Measurements from ENCODE around the gene TAOK3.

Gene TAOK3

GRCh38 chr12:118187751-118188435 is 184.8 kb downstream of the TAOK3 start:
- Mint-ChIP-seq H3K27ac (peak overlapping the region in 1 of 2 donors; percentile 31), H3K4me1 (peaks cover 23% of the 10 kb centered on the region)
- ATAC-seq = no peak

GRCh38 chr12:118185602-118186397 is 186.9 kb downstream of the TAOK3 start:
- peaks cover 27% of the 10 kb centered on the region for H3K4me1 Mint-ChIP-seq
- no peak overlapping the region for H3K27ac Mint-ChIP-seq

More at GRCh38 chr12:118187751-118188435, 184.8 kb downstream of the TAOK3 start:
- DNase-seq = no peak
- Mint-ChIP-seq H3K9me3 (no peaks in the 10 kb centered on the region), H3K27me3 (no peaks in the 10 kb centered on the region), H3K4me3 (no peak overlapping the region)

GRCh38 chr12:118183711-118184110 is 189.0 kb downstream of the TAOK3 start:
- ATAC-seq = no peak
- H3K27ac Mint-ChIP-seq = no peak overlapping the region
- no peak for DNase-seq

More at GRCh38 chr12:118185602-118186397, 186.9 kb downstream of the TAOK3 start:
- Mint-ChIP-seq H3K9me3 (no peaks in the 10 kb centered on the region), H3K4me3 (no peak overlapping the region), H3K27me3 (no peaks in the 10 kb centered on the region)
- ATAC-seq = no peak
- DNase-seq = no peak

GRCh38 chr12:118183155-118183554 is 189.6 kb downstream of the TAOK3 start:
- H3K27ac Mint-ChIP-seq = no peak overlapping the region
- no peak overlapping the region for H3K4me3 Mint-ChIP-seq
- peaks cover 27% of the 10 kb centered on the region for H3K4me1 Mint-ChIP-seq
- DNase-seq (no peak), ATAC-seq (no peak)
- no peaks in the 10 kb centered on the region for H3K27me3 Mint-ChIP-seq
- H3K9me3 Mint-ChIP-seq = no peaks in the 10 kb centered on the region

More at GRCh38 chr12:118183711-118184110, 189.0 kb downstream of the TAOK3 start:
- H3K4me3 Mint-ChIP-seq = no peak overlapping the region
- H3K4me1 Mint-ChIP-seq = peaks cover 27% of the 10 kb centered on the region
- no peaks in the 10 kb centered on the region for H3K9me3 Mint-ChIP-seq
- H3K27me3 Mint-ChIP-seq = no peaks in the 10 kb centered on the region

GRCh38 chr12:118175823-118176447 is 196.8 kb downstream of the TAOK3 start:
- ATAC-seq (no peak), DNase-seq (no peak)
- Mint-ChIP-seq H3K9me3 (no peaks in the 10 kb centered on the region), H3K27ac (no peak overlapping the region), H3K4me3 (no peak overlapping the region), H3K4me1 (no peaks in the 10 kb centered on the region), H3K27me3 (no peaks in the 10 kb centered on the region)

- Mint-ChIP-seq H3K27me3 (no peaks in the 10 kb centered on the region), H3K9me3 (no peaks in the 10 kb centered on the region), H3K4me1 (peaks cover 20% of the 10 kb centered on the region), H3K4me3 (peak overlapping the region in 1 of 2 donors; percentile 31), H3K27ac (no peak overlapping the region)
- DNase-seq = no peak
- peak; percentile 97 for ATAC-seq
Measured at GRCh38 chr12:118166946-118167345, 205.8 kb downstream of the TAOK3 start.

- DNase-seq = no peak
- H3K27ac Mint-ChIP-seq = peak overlapping the region in 1 of 2 donors; percentile 27
- H3K9me3 Mint-ChIP-seq = no peaks in the 10 kb centered on the region
- H3K27me3 Mint-ChIP-seq = no peaks in the 10 kb centered on the region
- peaks cover 20% of the 10 kb centered on the region for H3K4me1 Mint-ChIP-seq
- no peak overlapping the region for H3K4me3 Mint-ChIP-seq
- ATAC-seq = no peak
Measured at GRCh38 chr12:118164798-118165486, 207.8 kb downstream of the TAOK3 start.

- Mint-ChIP-seq H3K4me1 (peaks cover 6% of the 10 kb centered on the region), H3K4me3 (no peak overlapping the region), H3K27ac (no peak overlapping the region), H3K9me3 (no peaks in the 10 kb centered on the region), H3K27me3 (no peaks in the 10 kb centered on the region)
- ATAC-seq (no peak), DNase-seq (no peak)
Measured at GRCh38 chr12:118160536-118160935, 212.2 kb downstream of the TAOK3 start.

GRCh38 chr12:118151755-118152154 is 221.0 kb downstream of the TAOK3 start:
- H3K9me3 Mint-ChIP-seq = no peaks in the 10 kb centered on the region
- H3K27ac Mint-ChIP-seq = peak overlapping the region in 1 of 2 donors; percentile 44
- no peaks in the 10 kb centered on the region for H3K4me1 Mint-ChIP-seq
- H3K4me3 Mint-ChIP-seq = no peak overlapping the region
- H3K27me3 Mint-ChIP-seq = no peaks in the 10 kb centered on the region
- DNase-seq (no peak), ATAC-seq (no peak)

GRCh38 chr12:118150625-118151024 is 222.1 kb downstream of the TAOK3 start:
- H3K4me1 Mint-ChIP-seq = peaks cover under 1% of the 10 kb centered on the region
- no peak overlapping the region for H3K27ac Mint-ChIP-seq

GRCh38 chr12:118148287-118148686 is 224.4 kb downstream of the TAOK3 start:
- H3K9me3 Mint-ChIP-seq = no peaks in the 10 kb centered on the region
- no peak overlapping the region for H3K27ac Mint-ChIP-seq
- H3K4me1 Mint-ChIP-seq = peaks cover 8% of the 10 kb centered on the region
- no peak for ATAC-seq
- DNase-seq = no peak
- peak overlapping the region in 1 of 2 donors; percentile 5 for H3K4me3 Mint-ChIP-seq
- H3K27me3 Mint-ChIP-seq = no peaks in the 10 kb centered on the region

More at GRCh38 chr12:118150625-118151024, 222.1 kb downstream of the TAOK3 start:
- ATAC-seq = no peak
- Mint-ChIP-seq H3K4me3 (no peak overlapping the region), H3K27me3 (no peaks in the 10 kb centered on the region), H3K9me3 (no peaks in the 10 kb centered on the region)
- no peak for DNase-seq

GRCh38 chr12:118145798-118146156 is 226.9 kb downstream of the TAOK3 start:
- peak overlapping the region in 1 of 2 donors; percentile 75 for H3K27ac Mint-ChIP-seq
- H3K9me3 Mint-ChIP-seq = no peaks in the 10 kb centered on the region
- H3K4me3 Mint-ChIP-seq = no peak overlapping the region
- no peaks in the 10 kb centered on the region for H3K27me3 Mint-ChIP-seq
- ATAC-seq (no peak), DNase-seq (no peak)
- peaks cover 15% of the 10 kb centered on the region for H3K4me1 Mint-ChIP-seq

- ATAC-seq (peak; percentile 46), DNase-seq (no peak)
- H3K27ac Mint-ChIP-seq = peak overlapping the region in 1 of 2 donors; percentile 36
- no peaks in the 10 kb centered on the region for H3K9me3 Mint-ChIP-seq
- peaks cover 16% of the 10 kb centered on the region for H3K4me1 Mint-ChIP-seq
- no peaks in the 10 kb centered on the region for H3K27me3 Mint-ChIP-seq
- H3K4me3 Mint-ChIP-seq = no peak overlapping the region
Measured at GRCh38 chr12:118145113-118145797, 227.5 kb downstream of the TAOK3 start.

GRCh38 chr12:118144499-118144898 is 228.2 kb downstream of the TAOK3 start:
- no peaks in the 10 kb centered on the region for H3K27me3 Mint-ChIP-seq
- no peaks in the 10 kb centered on the region for H3K9me3 Mint-ChIP-seq
- ATAC-seq (no peak), DNase-seq (no peak)
- H3K4me1 Mint-ChIP-seq = peaks cover 19% of the 10 kb centered on the region
- no peak overlapping the region for H3K4me3 Mint-ChIP-seq
- peak overlapping the region in 1 of 2 donors; percentile 93 for H3K27ac Mint-ChIP-seq

- Mint-ChIP-seq H3K27ac (peak overlapping the region in 1 of 2 donors; percentile 84), H3K27me3 (no peaks in the 10 kb centered on the region), H3K4me3 (no peak overlapping the region), H3K9me3 (no peaks in the 10 kb centered on the region), H3K4me1 (peaks cover 46% of the 10 kb centered on the region)
- ATAC-seq (no peak), DNase-seq (no peak)
Measured at GRCh38 chr12:118140825-118141224, 231.9 kb downstream of the TAOK3 start.
